Measurements from ENCODE around the gene TMEM218. TPM values are rescaled to one million over a fixed set of nuclear protein-coding genes. Genes with fewer than 3 reads are reported as not detected.

TMEM218 gene
- total RNA-seq, 1 donor from 2014 or later, result 0.64 TPM

DNA sequence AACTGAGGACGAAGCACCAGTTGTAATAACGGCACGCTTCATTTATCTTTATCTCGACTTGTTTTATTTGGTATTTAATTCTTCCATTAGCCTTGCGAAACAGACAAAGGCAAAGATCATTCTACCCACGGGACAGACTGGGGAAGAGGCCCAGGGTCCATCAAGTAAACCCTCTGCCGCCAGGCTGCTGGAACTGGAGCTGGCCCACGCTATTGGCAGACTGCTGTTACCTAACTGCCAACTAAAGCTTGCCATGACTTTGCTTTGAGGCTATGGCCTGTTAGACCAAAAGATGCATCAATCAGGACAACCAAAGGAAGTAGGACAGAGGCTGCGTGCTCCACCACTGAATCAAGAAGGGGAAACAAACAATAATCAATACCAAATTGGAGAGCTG, 780 bp upstream of the TMEM218 start:
- TF ChIP-seq, protein P1, sequence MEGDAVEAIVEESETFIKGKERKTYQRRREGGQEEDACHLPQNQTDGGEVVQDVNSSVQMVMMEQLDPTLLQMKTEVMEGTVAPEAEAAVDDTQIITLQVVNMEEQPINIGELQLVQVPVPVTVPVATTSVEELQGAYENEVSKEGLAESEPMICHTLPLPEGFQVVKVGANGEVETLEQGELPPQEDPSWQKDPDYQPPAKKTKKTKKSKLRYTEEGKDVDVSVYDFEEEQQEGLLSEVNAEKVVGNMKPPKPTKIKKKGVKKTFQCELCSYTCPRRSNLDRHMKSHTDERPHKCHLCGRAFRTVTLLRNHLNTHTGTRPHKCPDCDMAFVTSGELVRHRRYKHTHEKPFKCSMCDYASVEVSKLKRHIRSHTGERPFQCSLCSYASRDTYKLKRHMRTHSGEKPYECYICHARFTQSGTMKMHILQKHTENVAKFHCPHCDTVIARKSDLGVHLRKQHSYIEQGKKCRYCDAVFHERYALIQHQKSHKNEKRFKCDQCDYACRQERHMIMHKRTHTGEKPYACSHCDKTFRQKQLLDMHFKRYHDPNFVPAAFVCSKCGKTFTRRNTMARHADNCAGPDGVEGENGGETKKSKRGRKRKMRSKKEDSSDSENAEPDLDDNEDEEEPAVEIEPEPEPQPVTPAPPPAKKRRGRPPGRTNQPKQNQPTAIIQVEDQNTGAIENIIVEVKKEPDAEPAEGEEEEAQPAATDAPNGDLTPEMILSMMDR (IDR thresholded peaks at IDR 0.05), result no peak
- intact Hi-C loops (cut with DNase I), result loop anchor here (1.0 to 10.0 kb wide), 9 partner anchors 235 to 1155 kb away; partner anchors contain the start of genes FAM118B, FEZ1, FOXRED1 and HYLS1
- Histone ChIP-seq H3K27ac (peak overlapping the region in 1 of 2 donors; percentile 56), H3K27me3 (no peaks in the 10 kb centered on the region), H3K9me3 (no peaks in the 10 kb centered on the region), H3K4me1 (peaks cover 0 to 4% of the 10 kb centered on the region in 2 donors), H3K36me3 (no peaks in the 10 kb centered on the region), H3K4me3 (peak overlapping the region; percentile 5 to 76)
- DNase-seq (ENCODE audit: low spot score in 2 of 2), result no peak

- Histone ChIP-seq H3K9me3 (no peaks in the 10 kb centered on the region), H3K27me3 (no peaks in the 10 kb centered on the region), H3K4me1 (peaks cover 0 to 4% of the 10 kb centered on the region in 2 donors), H3K27ac (peak overlapping the region; percentile 69), H3K36me3 (no peaks in the 10 kb centered on the region), H3K4me3 (peak overlapping the region; percentile 71 to 76)
- TF ChIP-seq, protein P1 (IDR thresholded peaks at IDR 0.05), result no peak
- intact Hi-C loops (cut with DNase I), result loop anchor here (1.0 to 10.0 kb wide), 10 partner anchors 54 to 1156 kb away; partner anchors contain the start of genes CCDC15, FAM118B, FEZ1 and FOXRED1
- no peak for DNase-seq (ENCODE audit: low spot score in 2 of 2)
Observed at GRCh38 chr11:125111001-125111342, 454 bp downstream of the TMEM218 start.

- peak overlapping the region; percentile 71 to 76 for H3K4me3 ChIP-seq
- no peaks in the 10 kb centered on the region for H3K27me3 ChIP-seq
- TF ChIP-seq, protein P1 (IDR thresholded peaks at IDR 0.05), result no peak
- intact Hi-C loops (cut with DNase I), result loop anchor here (2.0 to 10.0 kb wide), 9 partner anchors 54 to 1157 kb away; partner anchors contain the start of genes FAM118B, FEZ1, FOXRED1 and HYLS1
- H3K4me1 ChIP-seq, result peaks cover 0 to 4% of the 10 kb centered on the region in 2 donors
- no peak overlapping the region for H3K27ac ChIP-seq
- DNase-seq (ENCODE audit: low spot score in 2 of 2), result no peak
- H3K36me3 ChIP-seq, result no peaks in the 10 kb centered on the region
- no peaks in the 10 kb centered on the region for H3K9me3 ChIP-seq
Observed at GRCh38 chr11:125110506-125110905, 920 bp downstream of the TMEM218 start.

DNA sequence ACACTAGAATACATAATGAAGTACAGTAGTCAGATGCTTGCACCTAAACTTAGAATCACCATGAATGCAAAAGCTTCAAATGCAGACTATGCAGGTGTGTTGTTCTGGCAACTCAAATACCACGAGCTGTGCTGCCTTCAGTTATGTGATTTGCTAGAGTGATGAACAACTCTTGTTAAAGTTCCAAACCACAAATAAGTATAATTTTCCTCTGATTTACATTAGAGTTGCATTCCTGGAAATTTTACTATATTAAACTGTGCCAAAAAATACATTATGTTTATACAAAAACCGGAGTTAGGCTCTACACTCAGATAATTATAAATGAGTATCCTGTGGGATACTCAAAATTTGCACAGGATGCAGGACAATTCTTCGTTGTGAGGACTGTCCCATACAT, 3.0 kb downstream of the TMEM218 start:
- no peak for DNase-seq (ENCODE audit: low spot score in 2 of 2)
- TF ChIP-seq, protein P1 (IDR thresholded peaks at IDR 0.05), result no peak
- Histone ChIP-seq H3K4me1 (peaks cover 0 to 4% of the 10 kb centered on the region in 2 donors), H3K27ac (no peak overlapping the region), H3K27me3 (no peaks in the 10 kb centered on the region), H3K9me3 (no peaks in the 10 kb centered on the region), H3K36me3 (no peaks in the 10 kb centered on the region), H3K4me3 (no peak overlapping the region)
- intact Hi-C loops (cut with DNase I), result no loop called here

DNA sequence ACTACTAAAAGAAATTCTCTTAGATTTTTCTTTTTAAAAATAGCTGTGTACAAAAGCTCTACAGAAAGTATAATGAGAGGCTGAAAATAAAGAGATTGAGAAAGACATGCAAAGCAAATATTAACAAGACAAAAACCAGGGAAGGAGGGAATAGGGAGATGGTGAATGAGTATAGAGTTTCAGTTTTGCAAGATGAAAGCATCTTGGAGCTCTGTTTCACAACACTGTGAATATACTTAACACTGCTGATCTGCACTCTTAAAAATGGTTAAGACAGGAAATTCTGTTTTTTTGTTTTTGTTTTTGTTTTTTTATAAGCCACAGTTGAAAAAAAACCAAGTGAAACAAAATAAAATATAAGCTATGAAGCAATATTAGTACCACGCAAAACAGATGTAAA, 5.5 kb downstream of the TMEM218 start:
- intact Hi-C loops (cut with DNase I), result no loop called here
- TF ChIP-seq, protein P1 (IDR thresholded peaks at IDR 0.05), result no peak
- DNase-seq (ENCODE audit: low spot score in 2 of 2), result no peak
- no peaks in the 10 kb centered on the region for H3K9me3 ChIP-seq
- no peak overlapping the region for H3K4me3 ChIP-seq
- H3K4me1 ChIP-seq, result peaks cover 0 to 4% of the 10 kb centered on the region in 2 donors
- no peaks in the 10 kb centered on the region for H3K27me3 ChIP-seq
- H3K36me3 ChIP-seq, result peaks cover 4 to 16% of the 10 kb centered on the region in 2 donors
- H3K27ac ChIP-seq, result no peak overlapping the region

- Histone ChIP-seq H3K27me3 (no peaks in the 10 kb centered on the region), H3K36me3 (peaks cover 4 to 46% of the 10 kb centered on the region in 2 donors), H3K4me3 (no peak overlapping the region), H3K4me1 (no peaks in the 10 kb centered on the region), H3K9me3 (no peaks in the 10 kb centered on the region), H3K27ac (no peak overlapping the region)
- intact Hi-C loops (cut with DNase I), result no loop called here
- no peak for DNase-seq (ENCODE audit: low spot score in 2 of 2)
- TF ChIP-seq, protein P1 (IDR thresholded peaks at IDR 0.05), result no peak
Observed at GRCh38 chr11:125102510-125102909, 8.9 kb downstream of the TMEM218 start.

All from ascending aorta (tissue), 2 donors.